HK-2 (cell line): Measurements from ENCODE around the gene GLIS1.

ENCODE experiments used
- DNase-seq: peaks from one replicate; pipeline ENCODE4 v3.0.0-alpha.2; 2018; ENCODE audit not compliant: unreplicated experiment

The GLIS1 gene

DNA sequence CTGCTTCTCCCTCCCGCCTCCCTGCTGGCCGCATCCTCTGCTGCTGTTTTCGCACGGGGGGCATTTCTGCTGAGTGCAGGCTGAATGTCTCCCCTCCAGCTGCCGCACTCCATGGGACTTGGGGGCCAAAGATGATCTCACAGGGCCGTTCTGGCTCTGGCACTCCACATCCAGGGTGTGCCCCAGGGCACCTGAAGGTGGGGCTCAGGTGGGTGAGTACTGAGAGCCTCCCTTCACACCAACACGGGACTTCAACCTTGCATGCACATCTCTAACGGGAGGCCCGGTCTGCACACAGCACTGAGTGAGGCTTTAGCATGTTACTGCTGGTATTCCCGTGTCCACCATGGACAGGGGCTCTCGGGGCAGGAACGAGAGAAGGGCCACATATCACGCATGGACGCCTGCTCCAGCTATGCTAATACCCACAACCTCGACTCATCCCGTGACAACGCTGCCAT is 190.9 kb downstream of the GLIS1 start:
- DNase-seq: no peak

DNA sequence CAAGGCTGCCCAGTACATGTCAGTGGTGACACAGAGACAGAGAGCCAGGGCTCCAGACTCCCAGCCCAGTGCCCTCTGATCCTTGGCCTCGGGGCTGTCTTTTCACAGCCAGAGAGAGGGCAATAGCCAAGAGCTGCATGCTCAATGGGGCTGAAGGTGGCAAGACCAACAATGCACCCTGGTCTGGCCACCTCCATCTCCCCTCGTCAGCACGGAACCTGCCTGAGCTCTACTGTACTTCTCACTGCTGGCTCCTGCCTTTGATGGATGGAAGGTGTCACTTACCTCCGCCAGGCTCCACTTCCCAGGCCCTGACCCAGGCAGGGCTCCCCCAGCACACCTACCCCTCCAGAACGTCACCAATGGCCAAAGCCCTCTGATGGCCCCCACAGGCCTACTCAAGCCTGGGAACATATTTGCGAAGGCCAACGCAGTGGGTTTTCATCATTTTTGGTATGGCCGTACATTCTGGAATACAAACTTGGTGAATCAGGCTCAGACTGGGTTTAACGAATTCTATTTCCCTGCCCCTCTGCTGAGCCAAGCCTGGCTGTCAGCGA is 191.7 kb downstream of the GLIS1 start:
- DNase-seq: no peak

DNA sequence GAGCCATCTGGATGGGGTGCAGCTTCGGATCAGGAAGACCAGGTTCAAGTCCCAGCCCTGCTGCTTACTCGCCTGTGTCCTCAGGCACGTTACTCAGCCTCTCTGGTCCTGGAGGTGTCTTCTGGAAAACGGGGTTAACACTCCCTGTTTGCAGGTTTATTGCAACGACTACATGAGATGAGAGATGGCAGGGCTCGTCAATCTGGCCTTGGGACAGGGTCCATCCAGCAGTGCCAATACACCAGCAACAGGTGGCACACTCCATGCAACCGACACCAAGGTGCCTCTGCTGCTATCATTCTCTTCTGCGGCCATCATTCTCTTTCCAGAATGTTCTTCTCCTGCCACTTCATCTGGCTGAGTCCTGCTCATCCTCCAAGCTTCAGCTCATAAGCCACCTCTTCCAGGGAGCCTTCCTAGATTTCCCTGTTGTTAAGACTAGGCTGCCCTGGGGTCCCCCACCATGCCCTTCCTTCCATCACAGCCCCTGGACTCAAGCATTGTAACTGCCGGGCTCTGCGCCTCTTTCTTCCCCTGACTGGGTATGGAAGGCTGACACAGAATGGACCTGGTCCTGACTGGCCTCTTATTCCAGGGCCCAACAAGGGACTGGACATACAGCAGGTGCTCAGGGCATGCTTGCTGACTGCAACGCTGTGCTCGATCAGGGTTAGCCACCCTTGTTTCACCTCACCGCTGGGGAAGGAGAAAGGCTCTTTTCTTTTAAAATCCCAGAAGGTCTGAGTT is 192.4 kb downstream of the GLIS1 start:
- no peak for DNase-seq

DNA sequence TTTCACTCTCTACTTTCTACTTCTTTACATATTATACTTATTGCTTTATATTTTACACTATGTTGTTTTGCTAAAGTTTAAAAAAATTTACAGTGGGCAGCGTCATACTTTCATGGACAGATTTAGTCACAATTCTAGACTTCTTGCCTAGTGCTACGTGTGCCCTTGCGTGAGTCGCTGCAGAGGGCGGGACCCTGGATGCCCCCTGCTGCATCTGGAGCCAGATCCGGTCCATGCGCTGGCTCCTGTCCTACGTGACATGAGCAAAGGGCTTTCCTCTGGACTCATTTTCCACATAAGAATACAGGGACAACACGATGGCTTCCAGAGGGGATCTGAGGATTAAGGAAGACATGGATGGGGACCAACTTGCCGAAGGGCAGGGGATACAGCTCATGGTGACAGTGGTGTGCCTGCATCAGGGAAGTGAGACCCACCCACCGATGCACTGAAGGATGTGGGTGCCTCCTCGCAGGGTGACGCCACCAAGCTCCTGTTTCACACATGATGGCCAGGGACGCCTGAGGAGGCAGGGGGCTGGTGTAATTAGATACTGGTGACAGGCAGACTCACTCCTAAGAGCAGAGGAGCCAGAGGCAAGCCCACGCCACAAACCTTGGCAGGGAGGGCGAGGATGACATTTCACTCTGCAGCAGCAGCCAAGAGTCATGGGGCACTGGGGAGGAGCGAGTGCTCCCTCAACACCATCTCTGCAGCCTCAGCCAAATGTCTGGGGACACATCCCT is 193.1 kb downstream of the GLIS1 start:
- DNase-seq: no peak

DNA sequence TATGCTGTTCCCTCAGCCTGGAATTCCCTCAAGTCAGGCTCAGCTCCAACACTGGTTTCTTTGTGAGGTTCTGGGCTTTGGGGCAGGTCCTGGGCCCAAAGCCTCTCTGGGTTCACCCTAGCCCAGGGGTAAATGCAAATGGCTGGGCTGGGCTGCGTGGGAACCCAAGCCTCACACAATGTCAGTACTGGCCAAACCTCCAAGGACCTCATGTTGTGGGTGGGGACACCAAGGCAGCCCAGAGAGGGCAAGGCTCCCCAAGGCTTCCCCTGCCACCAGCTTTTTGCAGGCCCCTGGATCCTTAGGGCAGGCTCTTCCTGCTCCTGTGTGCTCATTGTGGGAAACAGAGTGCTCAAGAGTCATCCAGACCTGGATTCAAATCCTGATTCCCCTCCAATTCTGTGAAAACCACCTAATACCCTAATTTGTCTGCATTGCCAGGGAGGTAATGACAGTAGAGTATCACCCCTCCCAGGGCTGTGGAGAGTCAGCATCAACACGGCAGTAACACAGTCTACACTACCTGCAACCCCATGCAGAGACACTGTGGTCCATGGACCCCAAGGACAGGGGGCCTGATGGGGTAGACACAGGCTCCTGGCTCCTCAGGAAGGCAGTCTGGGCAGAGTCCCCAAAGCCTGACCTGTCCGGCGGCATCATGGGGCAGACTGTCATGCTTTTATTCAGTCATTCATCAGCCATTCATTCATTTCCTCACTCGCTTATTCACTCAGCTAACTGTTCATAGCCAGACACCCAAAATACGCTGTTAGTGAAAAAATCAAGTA is 194.0 kb downstream of the GLIS1 start:
- DNase-seq: no peak

DNA sequence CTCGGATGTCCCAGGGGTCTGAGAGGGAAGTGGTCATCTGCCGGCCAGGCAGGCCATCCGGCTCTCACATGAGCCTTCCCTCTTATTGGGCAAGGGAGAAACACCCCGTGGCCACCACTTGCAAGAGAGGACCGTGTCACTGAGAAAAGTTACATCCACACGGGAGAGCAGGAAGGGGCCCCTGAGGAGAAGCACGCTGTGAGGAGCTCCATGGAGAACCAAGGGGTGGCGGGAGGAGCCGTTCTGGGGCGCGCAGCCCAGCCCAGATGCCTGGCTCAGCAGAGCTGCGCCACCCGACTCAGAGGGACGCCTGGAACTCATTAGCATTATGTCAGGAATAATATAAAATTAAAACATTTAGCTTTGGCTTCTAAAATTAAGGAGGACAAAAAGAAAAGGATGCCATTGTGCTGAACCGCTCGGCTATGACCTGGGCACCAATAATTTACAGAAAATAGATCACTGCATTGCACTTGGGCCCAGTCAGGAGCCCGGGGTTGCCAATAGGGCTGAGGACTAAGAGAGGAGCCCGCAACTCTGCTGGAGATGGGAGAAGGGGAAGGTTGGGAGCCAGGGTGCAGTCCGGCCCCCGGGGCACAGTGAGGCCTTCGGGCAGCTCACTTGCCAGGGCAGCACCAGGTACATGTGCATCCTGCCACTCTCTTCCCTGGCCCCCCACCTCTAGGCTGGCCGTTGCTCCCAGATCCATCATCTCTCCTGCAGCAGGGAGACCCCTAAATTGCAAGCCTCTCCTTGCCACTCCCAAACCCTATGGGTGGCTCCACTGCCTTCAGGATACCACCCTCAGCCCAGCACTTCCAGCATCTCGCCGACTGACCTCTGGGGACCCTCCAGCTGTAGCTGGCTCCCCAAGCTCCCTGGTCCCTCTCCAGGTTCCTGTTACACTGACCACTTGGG is 194.9 kb downstream of the GLIS1 start:
- DNase-seq: no peak

DNA sequence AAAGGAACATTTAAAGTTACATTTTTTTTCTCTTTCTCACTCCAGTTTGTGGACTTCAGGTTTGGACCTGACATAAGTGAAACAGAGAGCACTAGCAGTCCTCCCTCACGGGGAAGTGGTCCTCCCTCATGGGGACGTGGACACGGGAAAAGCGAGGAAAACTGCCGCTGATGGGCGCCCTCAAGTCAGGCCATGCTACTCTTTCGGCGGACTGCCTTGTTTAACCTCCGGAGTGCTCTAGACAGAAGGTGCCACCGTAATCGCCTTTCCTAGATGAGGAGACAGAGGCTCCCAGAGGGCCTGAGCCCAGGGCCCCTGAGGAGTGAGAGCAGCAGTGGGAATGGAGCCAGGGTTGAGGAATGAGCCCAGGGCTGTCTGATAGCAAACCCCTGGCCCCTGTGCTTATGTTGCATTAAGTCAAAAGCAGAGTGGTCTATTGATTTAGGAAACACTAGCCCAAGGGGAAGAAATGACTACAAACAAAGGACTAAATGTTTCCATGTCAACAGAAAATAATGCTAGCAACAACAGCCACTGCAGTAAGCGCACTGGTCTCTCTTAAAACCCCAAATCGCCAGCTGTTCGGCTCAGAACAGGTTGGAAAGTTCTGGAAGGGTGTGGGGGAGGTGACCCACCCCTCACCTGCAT is 195.7 kb downstream of the GLIS1 start:
- DNase-seq: no peak

DNA sequence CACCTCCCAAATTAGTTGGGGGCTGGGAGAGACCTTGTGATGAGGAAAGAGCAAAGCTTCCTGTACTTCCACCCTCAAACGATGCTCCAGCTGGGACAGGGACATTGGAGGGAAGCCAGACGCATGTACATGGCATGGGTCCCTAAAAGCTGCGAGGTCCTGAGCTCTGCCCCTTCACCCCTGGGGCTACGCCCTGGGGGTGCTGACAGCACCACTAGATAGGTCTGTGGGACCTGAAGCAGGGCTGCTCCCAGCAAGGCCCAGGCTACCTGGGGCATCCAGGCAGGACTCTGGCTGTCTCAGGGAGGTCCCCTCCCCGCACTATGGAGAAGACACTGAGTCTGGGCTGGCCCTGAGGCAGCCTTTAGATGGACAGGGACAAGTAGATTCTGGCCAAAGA is 196.4 kb downstream of the GLIS1 start:
- DNase-seq: no peak

DNA sequence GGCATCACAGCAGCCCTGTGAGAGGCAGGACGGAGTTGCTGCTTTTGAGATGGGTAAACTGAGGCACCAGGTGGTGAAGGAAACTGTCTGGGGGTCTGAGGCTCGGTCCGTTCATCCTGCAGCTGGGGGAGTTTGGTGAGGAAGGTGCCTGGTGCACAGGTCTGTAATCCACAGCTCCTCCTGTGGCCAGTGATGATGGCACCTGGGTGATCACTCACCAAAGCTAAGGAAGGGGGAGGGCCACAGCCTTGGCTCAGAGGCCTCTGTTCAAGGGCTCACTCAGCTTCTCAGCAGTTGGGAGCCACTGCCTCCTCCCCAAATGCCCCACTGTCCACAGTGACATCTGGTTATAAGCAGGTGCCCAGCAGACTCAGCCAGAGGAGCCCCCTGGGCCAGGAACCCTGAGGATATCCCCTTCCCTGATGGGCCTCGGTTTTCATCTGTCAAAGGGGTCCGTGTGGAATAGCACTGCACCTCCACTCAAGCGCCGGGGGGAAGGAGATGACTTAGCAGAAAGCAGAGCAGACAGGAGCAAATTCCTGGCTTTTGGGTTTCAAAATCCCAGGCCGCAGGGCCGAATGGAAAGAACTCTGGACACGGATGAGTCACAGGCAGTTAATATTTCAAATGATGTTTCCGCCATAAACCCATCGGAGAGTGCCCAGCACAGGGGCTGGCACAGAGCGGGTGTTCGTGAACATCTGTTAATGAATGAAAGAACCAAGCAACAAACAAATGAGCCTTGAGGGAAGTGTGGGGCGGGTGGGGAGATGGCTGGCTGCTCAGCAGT is 197.0 kb downstream of the GLIS1 start:
- DNase-seq: peak; percentile 74

DNA sequence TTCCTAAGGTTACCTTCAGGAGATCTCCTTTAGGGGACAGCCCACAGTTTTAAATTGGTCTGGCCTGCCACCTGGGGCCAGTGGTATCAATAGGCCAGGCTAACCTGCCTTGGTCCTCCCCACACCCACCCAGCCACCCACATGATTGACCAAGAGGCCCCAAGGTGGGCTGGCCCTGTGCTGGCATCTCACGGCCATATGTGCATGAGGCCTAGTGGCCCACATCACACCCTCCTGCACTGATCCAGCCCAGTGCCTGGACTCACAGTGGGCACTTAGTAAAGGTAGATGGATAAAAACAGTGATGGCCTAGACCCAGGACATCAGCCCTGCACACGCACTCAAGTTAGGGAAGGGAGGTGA is 197.7 kb downstream of the GLIS1 start:
- no peak for DNase-seq

DNA sequence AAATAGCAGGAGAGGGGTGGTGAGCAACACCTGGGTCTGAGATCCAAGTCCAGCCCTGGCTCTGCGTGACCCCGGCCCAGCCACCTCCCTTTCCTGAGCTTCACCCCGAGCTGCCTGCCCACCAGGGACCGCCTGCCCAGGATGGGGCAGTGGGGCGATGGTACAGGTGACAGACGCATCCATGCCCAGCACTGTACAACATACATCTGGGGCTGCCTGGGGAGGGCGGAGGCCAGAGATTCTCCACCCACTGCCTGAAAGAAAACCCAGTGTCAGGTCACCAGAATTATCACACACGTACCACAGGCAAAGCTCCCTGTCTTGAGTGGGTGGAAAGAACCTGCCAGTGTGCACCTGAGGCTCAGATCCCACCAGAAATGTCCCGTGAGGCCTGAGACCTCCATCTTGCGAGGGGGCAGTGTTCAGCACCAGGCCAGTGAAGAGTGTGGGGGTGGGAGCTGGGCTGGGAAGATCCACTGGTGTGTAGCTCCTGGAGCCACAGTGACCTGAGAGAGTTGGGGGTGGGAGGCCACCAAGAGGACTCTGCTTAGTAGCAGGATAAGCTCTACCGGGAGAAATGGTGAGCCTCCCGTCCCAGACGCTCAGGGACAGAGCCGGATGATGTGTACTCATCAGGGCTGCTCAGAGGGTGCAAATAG is 198.2 kb downstream of the GLIS1 start:
- no peak for DNase-seq

DNA sequence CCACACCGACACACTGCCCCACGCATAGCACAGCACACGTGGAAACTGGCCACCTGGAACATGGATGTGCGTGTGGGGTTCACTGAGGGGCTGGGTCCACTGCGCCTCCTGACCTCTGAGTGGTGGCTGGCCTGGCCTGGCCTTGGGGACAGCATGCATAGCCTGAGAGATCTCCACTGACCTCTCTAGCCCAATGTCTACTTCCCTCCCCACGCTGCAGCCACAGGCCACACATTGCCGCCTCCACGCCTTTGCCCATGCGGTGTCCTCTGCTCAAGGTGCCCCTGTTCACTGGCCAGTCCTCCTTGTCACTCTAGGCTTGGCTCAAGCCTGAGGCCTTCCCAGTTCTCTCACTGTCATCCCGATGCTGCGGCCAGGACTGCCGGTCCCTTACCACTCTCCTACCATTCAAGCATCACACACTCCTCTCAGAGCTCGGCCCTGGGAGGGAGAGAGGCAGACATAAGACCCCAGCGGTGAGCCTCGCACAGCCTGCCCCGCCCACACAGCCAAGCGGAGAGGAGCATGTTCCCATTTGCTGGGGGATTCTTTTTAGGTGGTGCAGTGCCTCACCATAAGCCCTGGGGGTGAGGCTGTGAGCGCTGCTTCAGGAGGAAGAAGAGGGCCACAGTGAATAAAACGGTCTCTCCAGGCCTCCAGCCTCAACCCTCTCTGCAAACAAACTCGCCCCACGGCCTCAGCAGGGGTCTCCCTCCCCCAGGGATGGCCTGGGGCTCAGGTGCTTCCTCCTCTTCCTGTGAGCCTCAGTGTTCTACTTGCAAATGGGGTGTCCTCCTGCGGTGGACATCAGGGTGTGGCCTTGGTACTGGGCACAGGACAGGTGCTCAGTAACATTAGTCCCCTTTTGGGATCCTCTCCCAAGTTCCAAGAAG is 199.0 kb downstream of the GLIS1 start:
- no peak for DNase-seq

DNA sequence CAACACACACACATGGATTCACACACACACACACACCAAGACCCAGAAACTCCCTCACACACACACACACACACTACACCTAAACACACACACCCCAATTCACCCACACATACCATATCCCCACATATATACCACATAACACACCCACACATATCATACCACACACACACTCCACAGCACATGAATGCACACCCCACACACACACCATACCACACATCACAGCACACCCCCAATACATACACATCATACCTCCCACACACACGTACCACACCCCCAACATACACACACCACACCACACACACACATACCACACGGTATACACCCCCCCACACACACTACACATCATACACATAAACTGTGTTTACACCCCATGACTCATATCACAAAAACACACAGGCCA is 199.7 kb downstream of the GLIS1 start:
- DNase-seq: no peak

DNA sequence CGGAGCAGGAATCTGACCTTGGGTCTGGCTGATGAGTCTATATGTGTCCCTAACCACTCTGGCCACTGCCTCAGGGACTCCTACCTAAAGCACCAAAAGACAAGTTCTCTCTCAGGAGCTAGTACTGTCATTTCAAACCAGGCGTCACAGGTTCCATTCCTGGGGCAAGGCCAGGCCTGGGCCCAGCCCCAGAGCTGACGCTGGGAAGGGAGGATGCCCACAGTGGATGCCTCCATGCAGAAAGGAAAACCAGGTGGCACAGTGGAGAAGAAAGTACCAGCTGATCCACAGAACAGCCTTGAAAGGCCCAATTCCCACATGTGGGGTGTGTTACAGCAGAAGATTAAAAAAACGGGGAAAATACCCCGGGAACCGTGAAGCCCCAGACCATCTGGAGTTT is 202.4 kb downstream of the GLIS1 start:
- no peak for DNase-seq

DNA sequence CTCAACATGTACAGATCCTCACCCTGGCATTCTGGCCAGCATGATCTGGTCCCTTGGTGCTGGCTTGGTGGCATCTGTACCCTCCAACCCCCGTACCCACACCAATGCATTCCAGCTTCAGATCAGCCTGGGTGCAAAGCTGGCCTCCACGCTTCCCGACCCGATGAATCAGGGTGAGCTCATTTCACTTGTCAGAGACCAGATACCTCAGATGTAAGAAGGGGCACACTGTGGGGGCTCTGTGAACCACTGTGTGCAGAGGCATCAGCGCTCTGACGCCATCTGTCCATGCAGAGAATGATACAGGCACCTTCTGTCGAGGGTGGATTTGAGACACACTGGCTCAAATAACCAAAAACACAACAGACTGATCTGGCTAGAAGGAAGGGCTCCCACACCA is 203.1 kb downstream of the GLIS1 start:
- no peak for DNase-seq

DNA sequence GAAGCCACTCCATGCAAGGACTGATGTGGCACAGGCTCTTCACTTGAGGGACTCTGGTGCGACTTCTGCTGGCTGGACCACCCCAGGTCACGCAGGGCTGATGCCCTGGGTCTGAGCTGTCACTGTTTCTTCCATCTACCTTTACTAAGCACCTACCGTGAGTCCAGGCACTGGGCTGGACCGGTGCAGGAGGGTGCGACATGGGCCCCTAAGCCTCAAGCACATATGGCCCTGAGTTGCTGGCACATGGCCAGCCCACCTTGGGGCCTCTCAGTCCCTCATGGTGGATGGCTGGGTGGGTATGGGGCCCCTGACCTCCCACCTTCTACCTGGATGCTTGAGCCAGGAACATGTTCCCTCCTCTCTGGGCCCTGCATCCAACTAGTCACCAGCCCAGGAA is 203.7 kb downstream of the GLIS1 start:
- no peak for DNase-seq

DNA sequence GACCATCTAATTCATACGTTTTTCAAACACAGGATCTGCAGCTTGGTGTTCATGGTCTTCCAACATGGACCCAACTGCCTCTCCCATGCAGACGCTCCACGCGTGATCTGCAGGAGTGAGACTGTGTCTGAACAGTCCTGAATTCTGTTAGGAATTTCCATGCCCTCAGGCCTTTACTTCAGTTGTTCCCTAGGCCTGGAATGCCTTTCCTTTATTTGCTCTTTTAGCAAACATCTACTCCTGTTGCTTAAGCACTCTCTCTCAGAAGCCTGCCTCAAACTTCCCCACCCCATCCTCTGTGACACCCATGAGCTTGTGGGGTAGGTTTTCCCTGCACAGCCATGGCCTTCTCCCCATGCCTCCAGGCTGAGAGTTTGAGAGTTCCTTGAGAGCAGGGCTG is 206.1 kb downstream of the GLIS1 start:
- DNase-seq: no peak

DNA sequence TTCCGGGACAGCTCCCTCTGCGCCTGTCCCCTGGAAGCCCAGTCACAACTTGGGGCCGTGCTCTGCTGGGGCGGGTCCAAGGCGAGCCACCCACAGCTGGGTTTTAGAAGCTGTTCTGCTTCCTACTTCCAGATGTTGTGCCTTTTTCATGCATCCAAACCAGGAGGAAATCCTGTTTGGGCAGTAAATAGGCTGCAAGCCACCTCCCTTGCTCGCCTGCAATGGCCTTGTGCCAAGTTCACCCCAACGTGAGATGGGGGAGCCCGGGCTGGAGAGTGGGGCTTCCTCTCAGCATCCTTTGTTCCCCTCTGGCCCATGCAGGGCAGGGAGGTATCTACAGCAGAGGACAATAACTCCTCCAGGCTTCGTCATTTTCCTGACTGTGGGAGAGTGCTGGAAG is 206.6 kb downstream of the GLIS1 start:
- no peak for DNase-seq
